GM21360 (cell line): ENCODE measurements around the gene PYGL.
"Not testable (repeated sequence)": the region's sequence is repeated elsewhere in the genome, so short reads cannot be mapped to it uniquely, and the experiment has no call there.

Experiments used
- ATAC-seq: cut with Tn5 transposase; IDR thresholded peaks from one replicate; pipeline ENCODE4 v1.9.1; 2021; ENCODE audit warnings: mild to moderate bottlenecking, moderate library complexity; ENCODE audit not compliant: unreplicated experiment

PYGL gene

GRCh38 chr14:50955373-50956043 lies 11.2 kb upstream of the PYGL start:
- ATAC-seq: no peak

GRCh38 chr14:50954811-50955372 lies 10.6 kb upstream of the PYGL start:
- no peak for ATAC-seq

DNA sequence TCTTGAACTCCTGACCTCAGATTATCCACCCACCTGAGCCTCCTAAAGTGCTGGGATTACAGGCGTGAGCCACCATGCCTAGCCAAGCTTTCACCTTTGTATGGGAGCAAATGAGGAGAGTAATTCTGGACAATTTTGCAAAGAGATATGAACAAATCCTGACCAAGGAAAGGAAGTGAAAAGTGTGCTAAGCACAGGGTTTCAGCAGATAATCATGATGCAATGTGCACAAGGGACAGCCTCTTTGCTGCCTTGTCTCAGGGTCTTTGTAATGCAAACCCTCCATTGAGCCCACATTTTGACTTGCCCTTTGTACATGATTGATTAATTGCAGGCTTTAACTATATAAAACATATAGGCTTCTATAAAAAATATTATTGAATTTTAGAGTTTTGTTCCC lies 9.2 kb upstream of the PYGL start:
- ATAC-seq: no peak

DNA sequence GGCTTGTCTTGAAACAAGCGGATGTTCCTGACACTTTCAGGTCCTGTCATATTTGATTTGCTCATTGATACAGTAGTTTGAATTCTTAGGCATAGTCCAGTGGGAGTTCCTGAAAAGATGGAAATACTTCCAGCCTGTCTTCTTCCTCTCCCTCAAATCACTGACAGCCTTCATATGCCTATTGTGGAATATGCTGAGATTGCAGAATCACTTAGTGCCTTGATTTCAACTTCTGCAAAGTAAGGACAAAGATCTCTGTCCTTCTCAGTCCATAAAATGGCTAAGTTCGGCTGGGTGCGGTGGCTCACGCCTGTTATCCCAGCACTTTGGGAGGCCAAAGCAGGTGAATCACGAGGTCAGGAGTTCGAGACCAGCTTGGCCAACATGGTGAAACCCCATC lies 6.7 kb upstream of the PYGL start:
- no peak for ATAC-seq

GRCh38 chr14:50948205-50948604 lies 3.9 kb upstream of the PYGL start:
- no peak for ATAC-seq

DNA sequence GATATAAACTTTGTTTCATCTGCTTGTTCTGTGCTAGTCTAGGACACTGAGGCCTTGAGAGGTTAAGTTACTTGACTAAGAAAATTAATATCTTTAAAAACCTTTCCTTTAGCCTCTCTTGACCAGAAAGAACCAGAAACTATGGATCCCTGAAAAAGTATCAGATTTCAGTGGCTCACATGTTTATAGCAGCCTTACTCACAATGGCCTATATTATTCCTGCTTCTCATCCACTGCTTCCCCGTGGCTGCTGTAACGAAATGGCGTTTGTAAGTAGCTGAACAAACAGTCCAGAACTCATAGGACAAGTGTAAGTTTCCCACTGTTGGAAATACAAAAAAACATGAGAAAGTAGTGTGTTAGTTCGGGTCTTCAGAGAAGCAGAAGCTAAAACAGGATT lies 3.2 kb upstream of the PYGL start:
- no peak for ATAC-seq

DNA sequence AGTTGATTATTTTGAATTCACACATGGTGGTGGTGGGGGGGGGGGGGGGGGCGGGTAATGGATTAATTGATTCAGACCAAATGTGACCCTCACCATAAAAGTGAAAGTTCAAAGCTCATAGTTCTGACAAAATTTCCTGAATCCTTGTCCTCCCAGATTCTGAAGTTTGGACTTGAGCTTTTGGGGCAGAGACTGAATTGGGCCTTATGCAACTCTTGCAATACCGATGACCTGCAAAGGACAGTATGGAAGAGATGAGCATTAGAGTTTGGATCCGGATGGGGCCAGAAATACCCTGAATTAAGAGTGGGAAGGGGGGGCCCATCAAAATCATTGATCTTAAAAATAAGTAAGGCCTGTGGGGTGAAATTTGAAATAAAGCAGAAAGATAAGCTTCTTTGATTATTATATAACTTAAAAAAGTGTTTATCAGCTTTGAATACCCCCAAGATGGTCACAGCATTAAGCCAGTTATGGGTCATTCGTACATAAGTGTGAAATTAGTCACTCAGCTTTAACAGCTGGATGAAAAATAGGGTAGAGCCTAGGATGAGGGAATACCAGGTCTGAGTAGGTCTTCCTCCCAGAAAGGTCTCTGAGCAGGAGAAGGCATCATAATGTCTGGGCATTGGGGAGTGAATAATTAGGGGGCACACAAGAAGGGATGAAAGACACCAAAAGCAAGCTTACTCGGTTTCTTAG lies 2.1 kb upstream of the PYGL start:
- ATAC-seq: no peak

DNA sequence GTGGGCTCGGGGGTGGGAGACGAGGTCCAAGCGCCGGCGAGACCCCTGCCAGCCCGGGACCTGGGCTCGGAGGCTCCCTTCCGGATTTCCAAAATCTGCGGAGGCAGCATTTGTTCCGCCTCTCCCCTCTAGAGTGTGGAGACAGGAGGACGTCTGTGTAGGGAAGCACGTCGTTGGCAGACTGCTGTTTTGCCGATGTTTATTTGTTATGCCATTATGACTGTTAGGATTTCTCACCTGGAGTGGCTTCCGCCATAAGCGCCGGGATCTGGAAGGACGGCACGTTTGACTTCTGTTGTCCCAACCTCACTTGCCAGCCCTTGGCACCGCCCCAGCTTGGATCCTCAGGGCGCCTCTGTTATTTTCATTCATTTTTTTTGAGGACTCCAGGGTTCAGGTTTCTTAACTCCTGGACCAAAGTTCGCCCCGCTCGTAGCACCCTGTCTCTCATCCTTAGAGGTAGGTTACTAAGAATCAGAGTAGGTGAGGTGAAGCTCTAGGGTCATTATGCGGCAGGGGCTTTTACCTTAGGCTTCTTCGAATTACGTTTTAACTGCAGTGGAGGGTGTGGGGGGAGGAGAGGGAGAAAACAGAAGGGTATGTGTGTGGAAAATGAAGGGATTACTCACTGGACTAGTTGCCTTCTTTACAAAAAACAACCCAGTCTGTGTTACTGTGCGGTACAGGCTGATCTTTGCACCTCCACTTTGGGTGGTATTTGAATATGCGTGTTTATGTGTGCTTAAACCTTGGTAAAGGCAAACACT lies 547 bp upstream of the PYGL start:
- ATAC-seq: no peak

DNA sequence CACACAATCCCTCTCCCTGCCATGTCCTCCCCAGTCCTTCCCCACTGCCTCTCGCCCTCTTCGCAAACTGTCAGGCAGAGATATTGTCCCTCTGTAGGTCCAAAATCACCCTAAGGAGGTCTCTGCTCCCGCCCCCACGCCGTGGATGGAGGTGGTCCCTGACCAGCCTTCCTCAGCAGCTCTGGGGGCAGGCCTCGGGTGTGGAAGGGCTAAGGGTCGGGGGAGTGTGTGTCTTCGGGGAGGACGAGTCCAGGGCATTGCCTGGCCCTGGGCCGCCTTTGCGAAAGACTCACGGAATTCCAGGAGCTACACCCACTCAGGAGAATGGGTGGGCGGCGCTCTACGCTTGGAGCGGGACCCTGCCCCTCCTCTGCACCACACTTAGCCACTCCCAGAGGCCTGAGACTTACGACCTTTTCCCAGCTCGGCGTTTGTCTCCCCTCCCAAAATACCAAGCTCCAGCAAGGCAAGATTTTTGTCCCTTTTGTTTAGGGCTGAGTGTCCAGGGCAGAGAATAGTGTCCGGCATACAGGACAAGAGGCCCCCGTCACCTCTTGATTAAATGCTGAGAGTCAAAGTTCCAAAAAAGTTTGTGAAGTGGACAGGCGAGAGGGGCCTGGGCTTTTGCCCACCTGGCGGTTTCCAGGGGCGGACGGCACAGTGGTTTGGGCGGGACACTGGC lies 881 bp downstream of the PYGL start:
- no peak for ATAC-seq

DNA sequence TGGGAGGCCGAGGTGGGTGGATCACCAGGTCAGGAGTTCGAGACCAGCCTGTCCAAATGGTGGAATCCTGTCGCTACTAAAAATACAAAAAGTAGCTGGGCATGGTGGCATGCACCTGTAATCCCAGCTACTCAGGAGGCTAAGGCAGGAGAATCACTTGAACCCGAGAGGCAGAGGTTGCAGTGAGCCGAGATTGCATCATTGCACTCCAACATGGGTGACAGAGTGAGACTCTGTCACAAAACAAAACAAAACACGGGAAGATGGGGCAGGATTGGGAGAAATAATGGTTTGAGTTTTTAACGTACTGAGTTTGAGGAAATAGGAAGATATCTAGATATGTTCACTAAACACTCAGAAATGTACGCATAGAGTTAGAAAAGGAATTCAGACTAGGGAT lies 2.6 kb downstream of the PYGL start:
- ATAC-seq: not testable (repeated sequence)

DNA sequence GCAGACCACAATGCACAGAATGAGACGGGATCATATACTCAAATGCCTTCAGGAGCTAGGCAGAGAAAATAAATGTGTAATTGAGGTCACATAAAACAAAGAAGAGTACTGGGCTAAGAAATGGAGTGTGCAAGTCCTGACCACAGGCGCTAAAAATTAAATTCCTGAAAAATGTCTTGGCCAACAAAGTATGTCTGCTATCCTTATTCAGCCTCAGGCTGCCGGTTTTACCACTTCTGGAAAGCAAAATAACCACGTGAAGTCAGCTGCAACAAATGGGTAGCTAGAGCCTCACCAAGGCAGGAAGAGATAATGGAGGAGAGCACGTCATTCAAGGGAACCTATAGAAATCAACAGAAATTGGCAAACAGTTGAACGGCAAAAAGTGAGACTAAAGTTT lies 3.1 kb downstream of the PYGL start:
- no peak for ATAC-seq

DNA sequence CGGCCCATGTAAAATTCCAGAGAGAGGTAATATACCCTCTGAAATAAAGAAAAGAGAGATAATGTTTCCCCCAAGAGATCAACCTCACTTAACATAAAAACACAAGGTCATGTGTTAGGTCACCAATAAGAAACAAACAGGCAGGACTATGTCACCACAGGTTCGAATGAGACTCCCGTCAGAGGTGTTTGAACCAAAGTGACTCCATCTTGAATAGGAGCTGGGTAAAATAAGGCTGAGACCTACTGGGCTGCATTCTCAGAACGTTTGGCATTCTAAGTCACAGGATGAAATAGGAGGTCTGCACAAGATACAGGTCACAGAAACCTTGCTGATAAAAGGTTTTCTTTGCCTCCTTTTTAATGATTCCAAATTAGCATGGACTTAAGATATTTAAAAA lies 6.5 kb downstream of the PYGL start:
- ATAC-seq: no peak

DNA sequence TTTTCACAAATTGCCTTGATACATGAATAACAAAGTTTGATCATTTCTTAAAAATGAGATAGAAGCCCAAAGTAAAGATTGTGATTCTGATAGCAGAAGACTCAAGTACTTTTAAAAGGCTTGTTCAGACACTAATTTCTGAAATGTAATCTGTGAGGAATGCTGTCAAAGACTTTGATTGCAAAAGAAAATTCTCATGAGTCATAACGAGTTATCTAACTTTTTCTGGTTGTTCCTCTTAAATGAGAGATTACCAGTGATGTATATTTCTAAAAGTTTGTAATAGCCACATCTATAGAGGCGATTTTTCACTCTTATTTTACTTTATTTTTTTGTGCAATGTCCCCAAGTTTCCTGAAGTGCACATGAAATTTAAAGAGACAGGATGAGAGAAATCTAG lies 7.0 kb downstream of the PYGL start:
- no peak for ATAC-seq

GRCh38 chr14:50936882-50937281 lies 7.4 kb downstream of the PYGL start:
- ATAC-seq: no peak

DNA sequence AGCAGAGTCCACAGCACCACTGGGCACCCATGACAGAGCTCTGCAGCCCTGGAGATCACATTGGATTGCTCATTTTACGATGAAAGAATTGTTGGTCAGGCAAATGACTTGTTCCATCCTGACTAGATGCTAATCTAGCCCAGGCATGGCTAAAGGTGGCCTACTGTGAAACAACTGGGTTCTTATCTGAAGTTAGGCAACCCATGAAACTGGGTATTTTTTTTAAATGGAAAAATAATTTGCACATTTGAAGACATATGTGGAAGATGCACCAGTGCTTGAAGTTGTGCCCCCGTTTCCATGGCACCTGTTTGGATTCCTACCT lies 8.3 kb downstream of the PYGL start:
- ATAC-seq: no peak

DNA sequence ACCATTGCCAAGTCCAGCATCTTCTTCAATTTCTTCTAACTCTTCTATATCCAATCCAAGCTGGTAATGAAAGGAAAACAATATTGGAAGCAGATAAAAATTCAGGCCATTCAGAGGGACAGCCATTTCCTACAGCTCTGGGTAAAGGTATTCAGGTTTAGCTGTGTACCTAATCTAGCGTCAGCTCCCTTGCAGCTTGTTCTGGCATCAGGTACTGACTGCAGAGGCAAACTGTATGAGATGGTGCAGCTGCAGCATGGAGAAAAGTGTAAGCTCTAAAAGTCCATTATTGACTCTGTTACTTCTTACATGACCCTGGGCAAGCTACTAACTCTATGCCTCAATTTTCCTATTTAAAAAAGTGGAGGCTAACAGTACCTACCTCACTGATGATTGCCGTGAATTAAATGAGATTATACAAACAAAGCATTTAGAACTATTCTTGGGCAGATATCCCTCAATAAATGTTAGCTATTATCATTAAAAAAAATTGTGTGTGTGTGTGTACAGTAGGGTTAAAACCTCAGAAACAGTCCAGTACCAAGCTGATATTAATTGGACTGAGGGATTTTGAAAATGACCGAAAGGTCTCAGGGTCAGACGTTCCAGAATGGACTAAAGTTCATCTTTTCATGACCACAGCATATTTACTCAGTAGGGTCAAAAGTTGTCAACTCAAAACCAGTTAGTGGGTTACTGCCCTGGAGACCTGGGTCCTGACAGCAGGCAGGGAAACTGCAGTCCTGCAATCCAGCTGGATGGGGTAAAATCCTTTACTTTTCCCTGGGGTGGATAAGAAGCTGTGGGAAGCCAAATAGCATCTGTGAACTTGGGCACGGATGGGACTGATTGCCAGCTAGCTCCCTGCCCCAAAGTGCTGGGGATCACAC lies 8.9 kb downstream of the PYGL start:
- ATAC-seq: no peak

- ATAC-seq: no peak
These were observed 11.4 kb downstream of the PYGL start for GRCh38 chr14:50932592-50933495.

GRCh38 chr14:50932156-50932555 lies 12.1 kb downstream of the PYGL start:
- ATAC-seq: no peak

- no peak for ATAC-seq
These were observed 12.7 kb downstream of the PYGL start for GRCh38 chr14:50931559-50931958.
